ENCODE measurements around the gene NMRK1.

DNA sequence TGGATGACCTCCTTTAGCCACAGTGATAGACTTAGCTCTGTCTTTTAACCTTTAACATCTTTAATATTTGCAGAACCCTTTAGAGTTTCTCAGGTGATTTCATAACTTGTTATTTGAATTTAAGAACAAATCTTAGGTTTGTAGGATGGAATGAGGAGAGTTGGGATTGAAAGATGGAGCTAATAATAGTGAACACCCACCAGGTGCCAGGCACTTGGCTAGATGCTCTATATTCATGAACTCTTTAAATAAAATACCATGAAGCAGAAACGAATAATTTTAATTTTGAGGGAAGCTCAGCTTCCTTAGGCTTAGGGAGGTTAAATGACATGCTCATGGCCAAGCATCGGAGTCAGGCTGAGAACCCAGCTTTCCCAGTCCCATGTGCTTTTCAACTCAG is 40.4 kb downstream of the NMRK1 start:
- TF ChIP-seq, protein P1, sequence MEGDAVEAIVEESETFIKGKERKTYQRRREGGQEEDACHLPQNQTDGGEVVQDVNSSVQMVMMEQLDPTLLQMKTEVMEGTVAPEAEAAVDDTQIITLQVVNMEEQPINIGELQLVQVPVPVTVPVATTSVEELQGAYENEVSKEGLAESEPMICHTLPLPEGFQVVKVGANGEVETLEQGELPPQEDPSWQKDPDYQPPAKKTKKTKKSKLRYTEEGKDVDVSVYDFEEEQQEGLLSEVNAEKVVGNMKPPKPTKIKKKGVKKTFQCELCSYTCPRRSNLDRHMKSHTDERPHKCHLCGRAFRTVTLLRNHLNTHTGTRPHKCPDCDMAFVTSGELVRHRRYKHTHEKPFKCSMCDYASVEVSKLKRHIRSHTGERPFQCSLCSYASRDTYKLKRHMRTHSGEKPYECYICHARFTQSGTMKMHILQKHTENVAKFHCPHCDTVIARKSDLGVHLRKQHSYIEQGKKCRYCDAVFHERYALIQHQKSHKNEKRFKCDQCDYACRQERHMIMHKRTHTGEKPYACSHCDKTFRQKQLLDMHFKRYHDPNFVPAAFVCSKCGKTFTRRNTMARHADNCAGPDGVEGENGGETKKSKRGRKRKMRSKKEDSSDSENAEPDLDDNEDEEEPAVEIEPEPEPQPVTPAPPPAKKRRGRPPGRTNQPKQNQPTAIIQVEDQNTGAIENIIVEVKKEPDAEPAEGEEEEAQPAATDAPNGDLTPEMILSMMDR (conservative IDR thresholded peaks at IDR 0.05; ENCODE audit: low read depth, low read length): no peak
- TF ChIP-seq EZH2 (IDR thresholded peaks at IDR 0.05; ENCODE audit: borderline replicate concordance, low read depth, low read length, poor library complexity, severe bottlenecking): no peak

Measured in A673 (cell line).